Stimulated activated CD4-positive, alpha-beta T cell treated with anti-CD3 and anti-CD28 coated beads, Interleukin-4, amount 100 ng/mL, for 48 hours (primary cell): Measurements from ENCODE around the gene ADH1C.
"Not testable (repeated sequence)": the region's sequence is repeated elsewhere in the genome, so short reads cannot be mapped to it uniquely, and the experiment has no call there.

Experiments used
- DNase-seq, 2 donors: peaks; one replicate each; pipeline ENCODE4 v3.0.0-alpha.2; 2020; ENCODE audit warnings: low read depth in 2 of 2

The ADH1C gene

GRCh38 chr4:99352602-99353537 lies at the start of gene ADH1C:
ADH1C (minus strand) TSS chr4:99352746; CDS start chr4:99352675, 71 bp downstream.
- DNase-seq: no peak

DNA sequence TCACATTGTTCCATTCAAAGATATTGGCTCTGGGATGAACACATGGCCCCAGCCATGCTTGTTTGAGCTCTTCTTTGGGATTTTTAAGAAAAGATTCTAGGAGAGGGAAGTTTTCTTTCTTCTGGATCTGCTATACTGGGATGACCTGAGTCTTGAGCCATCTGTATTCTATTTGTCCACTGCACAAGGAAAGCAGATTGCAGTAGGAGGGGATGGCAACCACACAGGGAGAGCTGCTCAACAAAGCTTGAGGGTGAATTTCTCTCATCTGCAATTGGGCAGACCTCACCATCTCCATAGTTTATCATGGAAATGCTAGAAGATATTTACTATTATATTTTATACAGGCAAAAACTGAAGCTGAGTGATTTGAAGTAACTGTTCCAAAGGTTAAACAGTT lies 48.3 kb upstream of the ADH1C start:
- no peak for DNase-seq

GRCh38 chr4:99399017-99399416 lies 46.5 kb upstream of the ADH1C start:
- no peak for DNase-seq

DNA sequence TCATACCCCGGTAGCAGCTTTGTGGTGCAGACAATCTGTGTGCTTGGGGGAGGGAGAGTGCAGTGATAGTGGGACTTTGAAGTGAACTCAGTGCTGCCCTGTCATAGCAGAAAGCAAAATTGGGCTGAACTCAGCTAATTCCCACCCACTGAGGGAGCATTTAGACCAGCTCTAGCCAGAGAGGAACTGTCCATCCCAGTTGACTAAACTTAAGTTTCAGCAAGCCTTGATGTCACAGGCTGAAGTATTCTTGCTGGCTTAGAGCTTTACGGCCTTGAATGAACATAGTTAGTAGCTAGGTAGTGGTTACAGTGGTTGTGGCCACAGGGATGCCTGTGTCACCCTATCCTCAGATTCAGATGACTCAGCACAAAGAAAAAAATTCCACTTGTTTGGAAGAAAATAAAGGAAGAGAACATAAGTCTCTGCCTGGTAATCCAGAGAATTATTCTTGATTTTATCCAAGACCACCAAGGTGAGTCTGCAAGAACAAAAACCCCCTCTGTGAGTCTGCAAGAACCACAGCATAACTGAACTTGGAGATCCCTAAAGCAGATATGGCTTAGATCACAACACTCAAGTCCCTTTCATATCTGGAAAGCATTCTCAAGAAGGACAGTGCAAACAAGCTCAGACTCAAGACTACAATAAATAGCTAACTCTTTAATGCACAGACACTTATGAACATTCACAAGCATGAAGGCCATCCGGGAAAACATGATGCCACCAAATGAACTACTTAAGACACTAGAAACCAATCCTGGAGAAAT lies 43.2 kb upstream of the ADH1C start:
- no peak for DNase-seq

- DNase-seq: no peak
Observed at GRCh38 chr4:99394896-99395295, 42.4 kb upstream of the ADH1C start.

DNA sequence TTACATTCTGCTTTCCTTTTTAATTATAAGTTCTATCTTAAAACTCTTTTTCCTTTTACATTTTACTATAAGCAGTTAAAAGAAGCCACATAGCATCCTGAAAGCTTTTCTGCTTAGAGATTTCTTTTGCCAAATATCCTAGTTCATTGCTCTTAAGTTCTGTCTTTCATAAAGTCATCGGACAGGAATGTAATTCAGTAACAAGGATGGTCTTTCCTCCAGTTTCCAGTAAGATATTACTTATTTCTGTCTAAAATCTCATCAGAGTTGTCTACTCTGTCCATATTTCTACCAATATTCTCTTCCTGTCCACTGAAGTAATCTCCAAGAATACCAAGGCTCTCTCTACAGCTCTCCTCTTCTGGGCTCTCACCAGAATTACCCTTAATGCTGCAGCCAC lies 37.5 kb upstream of the ADH1C start:
- no peak for DNase-seq

DNA sequence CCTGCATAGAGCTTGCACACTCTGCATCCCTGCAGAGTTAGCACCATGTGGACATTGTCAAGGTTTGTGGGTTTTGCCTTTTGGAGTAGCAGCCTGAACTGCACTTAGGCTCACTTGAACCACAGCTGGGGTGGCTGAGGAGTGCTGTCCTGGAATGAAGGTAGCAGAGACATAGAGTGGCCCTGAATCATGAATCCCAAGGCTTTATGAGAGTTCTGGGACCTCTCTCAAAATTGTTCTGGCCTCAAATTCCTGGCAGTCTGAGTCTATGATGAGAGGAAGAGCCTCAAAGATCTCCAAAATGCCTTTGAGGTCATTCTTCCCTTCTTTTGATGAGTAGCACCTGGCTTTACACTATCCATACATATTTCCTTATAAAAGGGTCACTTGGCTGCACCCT lies 37.1 kb upstream of the ADH1C start:
- no peak for DNase-seq

GRCh38 chr4:99383833-99384392 lies 31.4 kb upstream of the ADH1C start:
- no peak for DNase-seq

GRCh38 chr4:99383399-99383798 lies 30.9 kb upstream of the ADH1C start:
- DNase-seq: no peak

- DNase-seq: no peak
Observed at GRCh38 chr4:99382745-99383360, 30.3 kb upstream of the ADH1C start.

DNA sequence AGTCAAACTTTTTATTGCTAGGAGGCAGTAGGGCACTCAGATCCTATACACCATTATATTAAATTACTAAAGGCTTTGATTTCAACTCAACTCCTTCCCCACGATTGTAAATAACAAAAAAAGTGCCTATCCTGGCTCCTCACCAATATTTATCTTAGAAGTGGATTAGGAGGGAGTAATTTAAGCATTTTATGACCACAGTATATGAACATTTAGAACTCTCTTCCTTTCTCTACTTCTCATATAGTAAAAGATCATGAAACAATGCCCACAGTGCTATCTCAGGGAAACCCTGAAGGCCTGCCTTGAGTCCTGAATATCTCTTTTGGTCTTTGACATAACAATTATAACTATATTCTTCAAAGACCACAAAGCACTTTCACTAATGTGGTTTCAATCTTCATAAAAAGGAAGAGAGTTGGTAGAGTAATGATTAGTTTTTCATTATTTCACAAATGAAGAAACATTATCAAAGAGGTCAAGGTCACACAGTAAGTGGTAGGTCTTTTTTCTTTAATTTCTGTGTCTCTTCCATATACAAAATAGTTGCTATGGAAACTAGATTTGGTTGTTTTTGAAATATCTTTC lies 29.1 kb upstream of the ADH1C start:
- DNase-seq: no peak

GRCh38 chr4:99379571-99379970 lies 27.0 kb upstream of the ADH1C start:
- DNase-seq: no peak

DNA sequence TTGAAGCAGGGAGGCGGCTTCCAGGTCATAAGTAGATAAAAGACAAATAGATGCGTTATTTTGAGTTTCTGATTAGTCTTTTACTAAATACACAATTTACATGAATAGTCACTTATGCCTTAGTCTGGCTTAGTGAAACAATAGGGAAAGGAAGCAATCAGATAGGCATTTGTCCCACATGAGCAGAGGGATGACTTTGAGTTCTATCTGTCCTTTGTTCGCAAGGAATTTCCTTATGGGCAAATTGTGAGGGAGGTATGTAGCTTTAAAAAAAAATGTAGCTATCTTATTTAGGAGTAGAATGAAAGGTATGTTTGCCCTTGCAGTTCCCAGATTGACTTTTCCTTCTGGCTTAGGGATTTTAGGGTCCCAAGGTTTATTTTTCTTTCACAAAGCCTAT lies 26.3 kb upstream of the ADH1C start:
- DNase-seq: no peak

- DNase-seq: not testable (repeated sequence)
Observed at GRCh38 chr4:99377341-99377740, 24.8 kb upstream of the ADH1C start.

DNA sequence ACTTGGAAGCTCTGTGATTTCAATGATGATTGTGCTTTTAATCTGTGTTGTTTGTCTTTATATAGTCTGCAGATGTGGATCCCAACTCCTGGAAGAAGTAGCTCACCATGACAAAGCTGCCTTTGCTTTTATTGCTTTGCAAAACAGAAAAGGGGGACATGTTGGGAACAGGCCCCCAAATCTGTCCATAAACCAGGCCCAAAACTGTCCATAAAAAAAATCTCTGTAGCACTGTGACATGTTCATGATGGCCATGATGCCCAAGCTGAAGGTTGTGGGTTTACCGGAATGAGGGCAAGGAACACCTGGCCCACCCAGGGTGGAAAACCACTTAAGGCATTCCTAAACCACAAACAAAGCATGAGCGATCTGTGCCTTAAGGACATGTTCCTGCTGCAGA lies 19.9 kb upstream of the ADH1C start:
- DNase-seq: not testable (repeated sequence)

DNA sequence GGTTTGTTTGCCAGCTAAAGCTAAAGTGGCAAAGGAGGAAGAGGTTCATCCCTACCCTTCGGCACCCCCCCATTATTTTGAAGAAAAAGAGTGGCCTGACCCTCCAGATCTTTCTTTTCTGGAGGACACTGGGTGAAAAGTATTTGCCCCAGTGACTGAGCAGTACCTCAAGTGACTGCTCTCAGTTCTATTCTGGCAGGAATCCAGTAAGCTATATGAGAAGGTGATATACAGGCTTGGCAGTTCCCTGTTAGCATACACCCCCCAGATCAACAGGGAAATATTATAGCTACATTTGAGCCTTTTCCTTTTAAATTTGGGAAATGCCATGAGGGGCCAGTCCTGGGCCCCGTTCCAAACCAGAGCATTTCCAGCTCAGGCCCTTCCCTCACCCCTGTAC lies 15.3 kb upstream of the ADH1C start:
- DNase-seq: not testable (repeated sequence)

- no peak for DNase-seq
Observed at GRCh38 chr4:99366491-99366890, 13.9 kb upstream of the ADH1C start.

DNA sequence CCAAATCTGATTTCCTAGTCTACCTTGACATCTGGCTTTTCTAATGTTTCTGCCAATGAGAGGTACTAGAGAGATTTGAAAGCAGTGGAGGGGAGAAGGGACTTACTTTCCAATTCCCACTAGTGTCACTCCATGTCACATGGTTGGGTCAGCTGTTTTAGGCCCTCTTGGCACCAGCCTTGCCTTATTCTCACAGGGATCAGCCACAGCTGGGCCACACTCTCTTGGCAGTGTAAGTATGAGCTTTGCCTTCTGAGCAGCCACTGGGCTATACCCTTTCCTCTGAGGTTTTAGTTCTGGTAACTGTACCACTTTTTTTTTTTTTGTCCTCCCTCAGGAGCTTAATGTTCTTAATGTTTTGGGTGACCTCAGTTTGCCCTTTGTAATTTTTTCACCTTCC lies 10.2 kb upstream of the ADH1C start:
- no peak for DNase-seq

GRCh38 chr4:99361899-99362275 lies 9.3 kb upstream of the ADH1C start:
- DNase-seq: no peak

- DNase-seq: no peak
Observed at GRCh38 chr4:99361268-99361898, 8.8 kb upstream of the ADH1C start.

DNA sequence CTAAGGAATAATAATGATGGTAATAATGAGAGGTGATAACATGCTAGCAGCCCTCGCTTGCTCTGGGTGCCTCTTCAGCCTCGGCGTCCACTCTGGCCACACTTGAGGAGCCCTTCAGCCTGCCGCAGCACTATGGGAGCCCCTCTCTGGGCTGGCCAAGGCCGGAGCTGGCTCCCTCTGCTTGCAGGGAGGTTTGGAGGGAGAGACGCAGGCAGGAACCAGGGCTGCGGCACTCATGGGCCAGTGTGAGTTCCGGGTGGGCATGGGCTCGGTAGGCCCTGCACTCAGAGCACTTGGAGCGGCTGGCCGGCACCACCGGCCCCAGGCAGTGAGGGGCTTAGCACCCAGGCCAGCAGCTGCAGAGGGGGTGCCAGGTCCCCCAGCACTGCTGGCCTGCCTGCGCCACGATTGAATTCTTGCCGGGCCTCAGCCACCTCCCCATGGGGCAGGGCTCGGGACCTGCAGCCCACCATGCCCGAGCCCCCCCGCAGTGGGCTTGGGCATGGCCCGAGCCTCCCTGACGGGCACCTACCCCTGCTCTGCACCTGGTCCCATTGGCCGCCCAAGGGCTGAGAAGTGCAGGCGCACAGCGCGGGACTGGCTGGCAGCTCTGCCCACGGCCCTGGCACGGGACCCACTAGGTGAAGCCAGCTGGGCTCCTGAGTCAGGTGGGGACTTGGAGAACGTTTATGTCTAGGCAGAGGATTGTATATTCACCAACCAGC lies 7.1 kb upstream of the ADH1C start:
- no peak for DNase-seq
